A549 (cell line): ENCODE measurements around the gene FAM78A. TPM values are rescaled to one million over a fixed set of nuclear protein-coding genes. Genes with fewer than 3 reads are reported as not detected.

Experiments used
- ATAC-seq, 2 experiments: fragments of 200-7000 bp in 1 of 2; fragments of >200 bp in 1 of 2; cut with Nextera tagmentation in 1 of 2; cut with Tn5 transposase in 1 of 2; 3 replicates each; pipeline versions ENCODE4 v1.8.0 to v1.9.1; 2018 to 2020; ENCODE audit warnings: mild to moderate bottlenecking in 1 of 2, moderate library complexity in 1 of 2
- CTCF ChIA-PET: fragments of 300-600 bp; sonication (Branson Sonifier 250); formaldehyde crosslinking; extraction: SDS; loops from one replicate; lab custom pipeline; 2021; ENCODE audit warnings: antibody characterized with exemption, inconsistent platforms; lab: Yijun Ruan, JAX
- POLR2A ChIA-PET: fragments of 350-600 bp; formaldehyde crosslinking; extraction: SDS; loops from one replicate; lab custom pipeline; 2021; ENCODE audit warnings: antibody characterized with exemption, inconsistent platforms; lab: Yijun Ruan, JAX
- DNase-seq, 2 experiments: peaks; one replicate each; pipeline versions ENCODE4 v3.0.0 to v3.0.0-alpha.2; 2011 to 2016; ENCODE audit warnings: low read depth in 1 of 2, low spot score in 1 of 2
- FAIRE-seq: peaks from 2 replicates; lab custom pipeline; 2011; peaks lifted over from hg19 to GRCh38; lab: Jason Lieb, UNC
- H3K27ac ChIP-seq, 2 experiments: fragments of >200 bp; sonication (Bioruptor Twin); formaldehyde crosslinking; 3 replicates each; pipeline ENCODE4 v1.5.1; 2016 to 2017
- H3K4me1 ChIP-seq: fragments of >200 bp; sonication (Bioruptor Twin); formaldehyde crosslinking; 3 replicates; pipeline ENCODE4 v1.6.1; 2016
- H3K4me2 ChIP-seq: fragments of >200 bp; sonication (Bioruptor Twin); formaldehyde crosslinking; 3 replicates; pipeline ENCODE4 v1.6.1; 2016
- H3K4me3 ChIP-seq: fragments of >200 bp; sonication (Bioruptor Twin); formaldehyde crosslinking; 3 replicates; pipeline ENCODE4 v1.5.1; 2016
- H3K9me3 ChIP-seq: fragments of >200 bp; sonication (Bioruptor Twin); formaldehyde crosslinking; 3 replicates; pipeline ENCODE4 v1.6.1; 2016
- BCL3 ChIP-seq: fragments of >200 bp; sonication (Bioruptor Twin); formaldehyde crosslinking; IDR thresholded peaks from 3 replicates; pipeline ENCODE4 v1.6.1; 2016
- EP300 ChIP-seq, 2 experiments: fragments of >200 bp; sonication (Bioruptor Twin); formaldehyde crosslinking; IDR thresholded peaks; 2 replicates in 1 of 2; 3 replicates in 1 of 2; pipeline ENCODE4 v1.6.1; 2016 to 2017
- FOSL2 ChIP-seq, 2 experiments: fragments of 450-650 bp in 1 of 2; fragments of >200 bp in 1 of 2; sonication (Bioruptor Twin) in 1 of 2; formaldehyde crosslinking; IDR thresholded peaks; 2 replicates each; pipeline versions ENCODE4 v1.5.0 to v1.6.1; 2016 to 2020; ENCODE audit warnings: mild to moderate bottlenecking in 1 of 2, moderate library complexity in 1 of 2
- FOXS1 ChIP-seq: fragments of 250-450 bp; sonication (Bioruptor Pico); IDR thresholded peaks from 2 replicates; pipeline ENCODE4 v1.5.0; 2020; ENCODE audit warnings: mild to moderate bottlenecking, moderate library complexity
- HDAC2 ChIP-seq: fragments of 200-600 bp; sonication (generic); IDR thresholded peaks from 2 replicates; pipeline ENCODE4 v1.6.1; 2016
- HEYL ChIP-seq: fragments of 250-450 bp; sonication (Bioruptor Pico); IDR thresholded peaks from 2 replicates; pipeline ENCODE4 v1.8.0; 2021; ENCODE audit warnings: mild to moderate bottlenecking, moderate library complexity
- HOXB13 ChIP-seq: fragments of 250-450 bp; sonication (Bioruptor Pico); IDR thresholded peaks from 2 replicates; pipeline ENCODE4 v1.5.0; 2020; ENCODE audit warnings: low read depth, mild to moderate bottlenecking, moderate library complexity
- HOXB5 ChIP-seq: fragments of 250-450 bp; sonication (Bioruptor Pico); IDR thresholded peaks from 2 replicates; pipeline ENCODE4 v1.5.0; 2020; ENCODE audit warnings: mild to moderate bottlenecking, moderate library complexity
- JUN ChIP-seq, 2 experiments: fragments of >200 bp; sonication (Bioruptor Twin); formaldehyde crosslinking; IDR thresholded peaks; 2 replicates in 1 of 2; 3 replicates in 1 of 2; pipeline ENCODE4 v1.6.1; 2016 to 2017
- JUNB ChIP-seq: fragments of >200 bp; sonication (Bioruptor Twin); formaldehyde crosslinking; IDR thresholded peaks from 2 replicates; pipeline ENCODE4 v1.6.1; 2016
- KDM5A ChIP-seq: fragments of 200-600 bp; sonication (generic); IDR thresholded peaks from 2 replicates; pipeline ENCODE4 v1.6.1; 2016; ENCODE audit warnings: antibody characterized with exemption, mild to moderate bottlenecking
- MAZ ChIP-seq: fragments of 150-350 bp; IDR thresholded peaks from 2 replicates; pipeline ENCODE4 v1.6.1; 2014; ENCODE audit warnings: antibody characterized with exemption, low read depth, low read length, borderline replicate concordance
- MYC ChIP-seq: IDR thresholded peaks from 2 replicates; pipeline ENCODE4 v1.6.1; 2012; ENCODE audit warnings: mild to moderate bottlenecking, inconsistent platforms, low read length, improper control_type of control experiment, borderline replicate concordance
- NPAS2 ChIP-seq: fragments of 250-450 bp; sonication (Bioruptor Pico); IDR thresholded peaks from 2 replicates; pipeline ENCODE4 v1.8.0; 2022; ENCODE audit warnings: mild to moderate bottlenecking, moderate library complexity, borderline replicate concordance
- PHF8 ChIP-seq: fragments of 200-600 bp; sonication (generic); IDR thresholded peaks from 2 replicates; pipeline ENCODE4 v1.6.1; 2016; ENCODE audit warnings: low read depth, mild to moderate bottlenecking, antibody characterized with exemption, moderate library complexity, borderline replicate concordance
- RAD21 ChIP-seq, 2 experiments: fragments of >200 bp in 1 of 2; sonication (Bioruptor Twin) in 1 of 2; formaldehyde crosslinking in 1 of 2; IDR thresholded peaks in 1 of 2; conservative IDR thresholded peaks in 1 of 2; 2 replicates in 1 of 2; 3 replicates in 1 of 2; pipeline ENCODE4 v1.6.1; 2012 to 2018; ENCODE audit warnings: inconsistent platforms in 1 of 2
- RCOR1 ChIP-seq: fragments of 150-350 bp; IDR thresholded peaks from 2 replicates; pipeline ENCODE4 v1.6.1; 2014; ENCODE audit warnings: antibody characterized with exemption, low read length, low read depth
- SREBF2 ChIP-seq: fragments of 450-650 bp; IDR thresholded peaks from 2 replicates; pipeline ENCODE4 v1.6.1; 2014; ENCODE audit warnings: mild to moderate bottlenecking, moderate library complexity
- TP53 ChIP-seq: fragments of 250-450 bp; sonication (Bioruptor Pico); IDR thresholded peaks from 2 replicates; pipeline ENCODE4 v1.5.0; 2021; ENCODE audit warnings: mild to moderate bottlenecking, moderate library complexity
- ZC3H11A ChIP-seq: fragments of 450-650 bp; IDR thresholded peaks from 2 replicates; pipeline ENCODE4 v1.6.1; 2014; ENCODE audit warnings: antibody characterized with exemption, mild to moderate bottlenecking
- ZSCAN20 ChIP-seq: fragments of 250-450 bp; sonication (Bioruptor Pico); IDR thresholded peaks from 2 replicates; pipeline ENCODE4 v1.8.0; 2022; ENCODE audit warnings: mild to moderate bottlenecking, moderate library complexity
- WGBS: methylation state at CpG from one replicate; pipeline ENCODE4 v1.1.6; 2017; ENCODE audit errors: missing lambda C conversion rate; 5-methylcytosine and 5-hydroxymethylcytosine counted together
- polyA plus RNA-seq, 4 experiments: library from polyadenylated mRNA; depleted of rRNA in 3 of 4; stranded (reverse); fragments of >200 nt; fragmentation: RNase III in 1 of 4; extraction: RNeasy Plus Mini Kit Qiagen cat#74134 plus additional on column Dnase treatment in 1 of 4; gene quantifications; 2 replicates in 3 of 4; 3 replicates in 1 of 4; pipeline ENCODE4 v1.2.3, GENCODE V29; 2011 to 2017
- TF ChIP-seq, protein P1 (sequence below): fragments of 200-600 bp; sonication (generic); IDR thresholded peaks from 2 replicates; pipeline ENCODE4 v1.6.1; 2016; ENCODE audit warnings: antibody characterized with exemption, mild to moderate bottlenecking, moderate library complexity
- TF ChIP-seq, protein P2 (sequence below): fragments of >200 bp; sonication (Bioruptor Twin); formaldehyde crosslinking; IDR thresholded peaks from 2 replicates; pipeline ENCODE4 v1.6.1; 2016
- TF ChIP-seq, protein P3 (sequence below): fragments of 250-450 bp; sonication (Bioruptor Pico); IDR thresholded peaks from 2 replicates; pipeline ENCODE4 v1.5.0; 2021; ENCODE audit warnings: mild to moderate bottlenecking, moderate library complexity, borderline replicate concordance

FAM78A gene
- polyA plus RNA-seq, 2 of the 4 experiments (the other 2 are of a cell fraction): 0.44 to 0.50 TPM

DNA sequence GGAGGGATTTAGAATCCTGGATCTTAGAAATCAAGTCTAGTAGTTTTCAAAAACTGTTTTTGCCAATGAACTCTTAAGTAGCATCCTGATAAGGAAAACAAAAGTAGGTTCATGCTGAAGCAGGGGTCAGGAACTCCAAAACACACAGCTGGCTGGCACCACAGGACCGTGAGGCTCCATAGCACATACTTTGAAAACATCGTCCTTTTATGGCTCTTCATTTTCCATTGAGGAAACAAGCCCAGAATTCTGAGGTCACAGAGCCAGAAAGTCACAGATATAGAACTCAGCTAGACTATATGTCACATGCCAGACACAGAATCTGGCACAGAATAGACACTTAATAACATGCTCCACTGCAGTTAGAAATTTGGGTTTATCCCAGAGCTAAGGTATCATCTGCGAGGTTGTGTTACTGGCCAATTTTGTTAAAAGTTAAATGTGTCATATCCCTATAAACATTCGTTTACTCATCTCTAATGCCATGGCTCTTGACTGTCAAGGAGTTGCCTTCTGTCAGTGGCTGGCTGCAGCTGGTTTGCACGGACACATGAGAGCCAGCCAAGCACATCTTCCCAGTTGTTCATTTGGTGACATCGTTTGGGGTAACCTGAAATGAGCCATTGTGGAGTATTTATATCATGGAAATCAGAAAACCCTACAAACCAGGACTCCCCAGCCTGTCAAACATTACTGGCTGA, 58.8 kb downstream of the FAM78A start:
- Histone ChIP-seq H3K4me3 (no peak overlapping the region), H3K4me2 (no peak overlapping the region), H3K27ac (no peak overlapping the region), H3K9me3 (no peaks in the 10 kb centered on the region), H3K4me1 (no peaks in the 10 kb centered on the region)
- whole genome bisulfite sequencing: 89% methylated on average over 6 of the region's 6 CpGs
- no peak for FAIRE-seq
- no peak for TF ChIP-seq RCOR1
- TF ChIP-seq, protein P1, sequence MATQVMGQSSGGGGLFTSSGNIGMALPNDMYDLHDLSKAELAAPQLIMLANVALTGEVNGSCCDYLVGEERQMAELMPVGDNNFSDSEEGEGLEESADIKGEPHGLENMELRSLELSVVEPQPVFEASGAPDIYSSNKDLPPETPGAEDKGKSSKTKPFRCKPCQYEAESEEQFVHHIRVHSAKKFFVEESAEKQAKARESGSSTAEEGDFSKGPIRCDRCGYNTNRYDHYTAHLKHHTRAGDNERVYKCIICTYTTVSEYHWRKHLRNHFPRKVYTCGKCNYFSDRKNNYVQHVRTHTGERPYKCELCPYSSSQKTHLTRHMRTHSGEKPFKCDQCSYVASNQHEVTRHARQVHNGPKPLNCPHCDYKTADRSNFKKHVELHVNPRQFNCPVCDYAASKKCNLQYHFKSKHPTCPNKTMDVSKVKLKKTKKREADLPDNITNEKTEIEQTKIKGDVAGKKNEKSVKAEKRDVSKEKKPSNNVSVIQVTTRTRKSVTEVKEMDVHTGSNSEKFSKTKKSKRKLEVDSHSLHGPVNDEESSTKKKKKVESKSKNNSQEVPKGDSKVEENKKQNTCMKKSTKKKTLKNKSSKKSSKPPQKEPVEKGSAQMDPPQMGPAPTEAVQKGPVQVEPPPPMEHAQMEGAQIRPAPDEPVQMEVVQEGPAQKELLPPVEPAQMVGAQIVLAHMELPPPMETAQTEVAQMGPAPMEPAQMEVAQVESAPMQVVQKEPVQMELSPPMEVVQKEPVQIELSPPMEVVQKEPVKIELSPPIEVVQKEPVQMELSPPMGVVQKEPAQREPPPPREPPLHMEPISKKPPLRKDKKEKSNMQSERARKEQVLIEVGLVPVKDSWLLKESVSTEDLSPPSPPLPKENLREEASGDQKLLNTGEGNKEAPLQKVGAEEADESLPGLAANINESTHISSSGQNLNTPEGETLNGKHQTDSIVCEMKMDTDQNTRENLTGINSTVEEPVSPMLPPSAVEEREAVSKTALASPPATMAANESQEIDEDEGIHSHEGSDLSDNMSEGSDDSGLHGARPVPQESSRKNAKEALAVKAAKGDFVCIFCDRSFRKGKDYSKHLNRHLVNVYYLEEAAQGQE: no peak
- TF ChIP-seq BCL3: no peak
- TF ChIP-seq FOSL2 (IDR thresholded peaks at IDR 0.05): no peak
- TF ChIP-seq FOSL2 (CRISPR knock-in tag; IDR thresholded peaks at IDR 0.05): no peak
- TF ChIP-seq HEYL (CRISPR knock-in tag): no peak
- TF ChIP-seq MAZ: no peak
- TF ChIP-seq ZC3H11A: no peak
- TF ChIP-seq EP300 (IDR thresholded peaks at IDR 0.05): no peak
- no peak for TF ChIP-seq JUN (IDR thresholded peaks at IDR 0.05)
- TF ChIP-seq FOXS1 (CRISPR knock-in tag): no peak
- no peak for TF ChIP-seq TP53
- no peak for TF ChIP-seq PHF8
- no peak for TF ChIP-seq SREBF2
- TF ChIP-seq RAD21 (conservative IDR thresholded peaks at IDR 0.05 in 1 of 2, IDR thresholded peaks at IDR 0.05 in 1 of 2): no peak
- TF ChIP-seq, protein P2, sequence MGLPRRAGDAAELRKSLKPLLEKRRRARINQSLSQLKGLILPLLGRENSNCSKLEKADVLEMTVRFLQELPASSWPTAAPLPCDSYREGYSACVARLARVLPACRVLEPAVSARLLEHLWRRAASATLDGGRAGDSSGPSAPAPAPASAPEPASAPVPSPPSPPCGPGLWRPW: no peak
- no peak for TF ChIP-seq NPAS2
- no peak for ATAC-seq
- DNase-seq: no peak
- CTCF ChIA-PET: interaction anchor here (1.2 to 1.8 kb wide), 2 partner anchors 119 kb away, joined by 3 to 5 read pairs; no protein-coding TSS in a partner anchor
- POLR2A ChIA-PET: no interaction called here

DNA sequence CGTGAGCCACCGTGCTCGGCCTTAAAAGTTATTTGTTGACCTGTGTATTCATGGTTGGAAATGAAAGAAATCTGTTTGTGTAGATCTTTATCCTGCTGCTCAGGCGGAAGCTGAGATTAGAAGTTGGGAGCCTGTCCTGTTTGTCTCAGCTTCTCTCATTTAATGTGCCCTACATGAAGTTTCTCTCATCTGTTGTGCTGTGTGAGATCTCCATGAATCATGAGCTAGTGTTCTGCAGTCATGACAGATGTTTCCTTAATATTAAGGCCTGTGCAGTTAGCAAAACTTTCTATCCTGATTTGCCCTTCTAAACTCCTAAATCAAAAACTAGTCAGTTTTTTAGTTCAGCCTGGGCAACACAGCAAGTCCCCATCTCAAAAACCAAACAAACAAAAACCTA, 59.5 kb downstream of the FAM78A start:
- ATAC-seq: no peak
- 87% methylated on average over 4 of the region's 4 CpGs for WGBS
- Histone ChIP-seq H3K4me1 (no peaks in the 10 kb centered on the region), H3K9me3 (no peaks in the 10 kb centered on the region)
- TF ChIP-seq HOXB13 (CRISPR knock-in tag): no peak
- TF ChIP-seq ZC3H11A: no peak
- TF ChIP-seq, all 56 proteins: peak for 0
- ChIA-PET CTCF (interaction anchor here (1.2 kb wide), 1 partner anchor 120 kb away, joined by 3 read pairs; no protein-coding TSS in a partner anchor), POLR2A (no interaction called here)
- Histone ChIP-seq H3K4me2 (no peak overlapping the region), H3K27ac (no peak overlapping the region), H3K4me3 (no peak overlapping the region)
- FAIRE-seq (no peak), DNase-seq (no peak)

GRCh38 chr9:131214876-131215275, 61.4 kb downstream of the FAM78A start:
- 92% methylated on average over 4 of the region's 4 CpGs for WGBS
- Histone ChIP-seq H3K4me1 (no peaks in the 10 kb centered on the region), H3K4me3 (no peak overlapping the region), H3K27ac (no peak overlapping the region), H3K9me3 (no peaks in the 10 kb centered on the region), H3K4me2 (no peak overlapping the region)
- FAIRE-seq: no peak
- ChIA-PET CTCF (interaction anchor here (0.8 to 3.5 kb wide), 5 partner anchors 11 to 121 kb away, joined by 3 to 13 read pairs (median 9); no protein-coding TSS in a partner anchor), POLR2A (interaction anchor here (0.6 kb wide), 1 partner anchor 20 kb away, joined by 3 read pairs; no protein-coding TSS in a partner anchor)
- DNase-seq: no peak
- ATAC-seq: no peak
- TF ChIP-seq HDAC2 (no peak), JUNB (no peak), MYC (no peak), ZSCAN20 (CRISPR knock-in tag) (no peak), HOXB5 (CRISPR knock-in tag) (no peak), KDM5A (no peak)
- TF ChIP-seq, protein P3, sequence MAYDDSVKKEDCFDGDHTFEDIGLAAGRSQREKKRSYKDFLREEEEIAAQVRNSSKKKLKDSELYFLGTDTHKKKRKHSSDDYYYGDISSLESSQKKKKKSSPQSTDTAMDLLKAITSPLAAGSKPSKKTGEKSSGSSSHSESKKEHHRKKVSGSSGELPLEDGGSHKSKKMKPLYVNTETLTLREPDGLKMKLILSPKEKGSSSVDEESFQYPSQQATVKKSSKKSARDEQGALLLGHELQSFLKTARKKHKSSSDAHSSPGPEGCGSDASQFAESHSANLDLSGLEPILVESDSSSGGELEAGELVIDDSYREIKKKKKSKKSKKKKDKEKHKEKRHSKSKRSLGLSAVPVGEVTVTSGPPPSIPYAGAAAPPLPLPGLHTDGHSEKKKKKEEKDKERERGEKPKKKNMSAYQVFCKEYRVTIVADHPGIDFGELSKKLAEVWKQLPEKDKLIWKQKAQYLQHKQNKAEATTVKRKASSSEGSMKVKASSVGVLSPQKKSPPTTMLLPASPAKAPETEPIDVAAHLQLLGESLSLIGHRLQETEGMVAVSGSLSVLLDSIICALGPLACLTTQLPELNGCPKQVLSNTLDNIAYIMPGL (CRISPR knock-in tag): no peak
